Measurements from ENCODE around the gene ABHD16B. TPM values are rescaled to one million over a fixed set of nuclear protein-coding genes. Genes with fewer than 3 reads are reported as not detected.

ABHD16B gene
- total RNA-seq, 4 donors from 2014 or later: not detected

DNA sequence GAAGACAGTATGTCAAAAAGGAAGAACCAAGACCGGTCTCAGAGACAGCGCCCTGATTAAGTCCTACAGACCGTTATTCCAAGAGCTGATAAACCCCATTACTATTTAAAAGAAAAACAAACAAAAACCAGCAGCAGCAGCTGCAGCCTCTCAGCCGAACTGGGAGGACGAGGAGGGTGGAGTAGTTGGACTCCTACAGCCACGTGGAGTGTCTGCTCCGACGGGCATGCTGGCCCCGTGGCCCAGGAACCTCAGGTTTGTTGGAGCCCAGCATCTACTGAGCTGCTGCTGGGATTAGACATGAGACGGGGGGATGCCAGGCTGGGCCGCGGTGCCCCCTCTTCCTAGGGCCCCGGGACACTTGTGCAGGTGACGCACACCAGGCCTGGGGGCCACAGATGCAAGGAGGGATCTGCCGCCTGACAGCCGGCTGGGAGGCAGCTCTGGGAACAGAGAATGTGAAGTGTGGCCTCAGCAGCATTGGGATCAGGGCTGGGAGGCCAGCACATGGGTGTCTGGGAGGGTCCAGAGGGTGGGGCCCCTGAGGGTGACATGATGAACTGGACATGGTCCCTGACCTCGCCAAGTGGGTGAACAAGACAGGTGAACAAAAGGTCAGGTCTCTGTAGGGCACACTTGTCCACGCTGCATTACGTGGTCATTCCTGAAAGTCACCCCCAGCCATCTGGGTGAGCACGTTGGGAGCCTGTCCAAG lies 27.4 kb upstream of the ABHD16B start:
- Histone ChIP-seq H3K4me1 (peaks cover 3 to 19% of the 10 kb centered on the region in 2 donors), H3K36me3 (no peaks in the 10 kb centered on the region), H3K9me3 (no peaks in the 10 kb centered on the region), H3K27ac (peak overlapping the region in 2 of 4 donors; percentile 52 to 67), H3K4me3 (no peak overlapping the region), H3K27me3 (peaks cover 0 to 6% (median 0%) of the 10 kb centered on the region in 3 donors)
- TF ChIP-seq POLR2A (IDR thresholded peaks at IDR 0.05): no peak
- TF ChIP-seq, protein P1, sequence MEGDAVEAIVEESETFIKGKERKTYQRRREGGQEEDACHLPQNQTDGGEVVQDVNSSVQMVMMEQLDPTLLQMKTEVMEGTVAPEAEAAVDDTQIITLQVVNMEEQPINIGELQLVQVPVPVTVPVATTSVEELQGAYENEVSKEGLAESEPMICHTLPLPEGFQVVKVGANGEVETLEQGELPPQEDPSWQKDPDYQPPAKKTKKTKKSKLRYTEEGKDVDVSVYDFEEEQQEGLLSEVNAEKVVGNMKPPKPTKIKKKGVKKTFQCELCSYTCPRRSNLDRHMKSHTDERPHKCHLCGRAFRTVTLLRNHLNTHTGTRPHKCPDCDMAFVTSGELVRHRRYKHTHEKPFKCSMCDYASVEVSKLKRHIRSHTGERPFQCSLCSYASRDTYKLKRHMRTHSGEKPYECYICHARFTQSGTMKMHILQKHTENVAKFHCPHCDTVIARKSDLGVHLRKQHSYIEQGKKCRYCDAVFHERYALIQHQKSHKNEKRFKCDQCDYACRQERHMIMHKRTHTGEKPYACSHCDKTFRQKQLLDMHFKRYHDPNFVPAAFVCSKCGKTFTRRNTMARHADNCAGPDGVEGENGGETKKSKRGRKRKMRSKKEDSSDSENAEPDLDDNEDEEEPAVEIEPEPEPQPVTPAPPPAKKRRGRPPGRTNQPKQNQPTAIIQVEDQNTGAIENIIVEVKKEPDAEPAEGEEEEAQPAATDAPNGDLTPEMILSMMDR (IDR thresholded peaks at IDR 0.05 in 4 of 5, conservative IDR thresholded peaks at IDR 0.05 in 1 of 5): no peak
- intact Hi-C loops (cut with DNase I; ENCODE audit: low total_unique reads) (no loop called here), in situ Hi-C loops (cut with MboI; ENCODE audit: low sequenced_read_pairs in 4 of 4) (no loop called here)
- ATAC-seq (no peak), DNase-seq (no peak)

DNA sequence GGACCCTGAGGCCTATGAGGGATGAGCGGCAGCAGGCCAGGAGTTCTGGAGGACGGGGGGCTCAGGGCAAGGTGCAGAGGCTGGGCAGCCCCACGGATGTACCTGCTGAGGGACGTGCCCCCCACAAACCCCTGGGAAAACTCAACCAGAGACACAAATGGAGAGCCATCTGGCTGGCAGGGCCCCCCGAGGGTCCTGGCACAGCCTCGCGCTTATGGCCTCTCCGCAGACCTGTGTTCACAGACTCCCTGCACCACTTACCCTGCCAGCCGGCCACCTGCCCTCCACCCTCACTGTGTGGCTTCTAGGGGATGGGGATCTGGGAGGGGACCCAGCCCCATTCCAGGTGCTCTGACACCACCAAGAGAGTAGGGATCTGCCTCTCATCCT lies 26.8 kb upstream of the ABHD16B start:
- H3K4me1 ChIP-seq: peaks cover 3 to 18% of the 10 kb centered on the region in 2 donors
- ATAC-seq (no peak), DNase-seq (no peak)
- H3K36me3 ChIP-seq: no peaks in the 10 kb centered on the region
- TF ChIP-seq, protein P1 (IDR thresholded peaks at IDR 0.05 in 4 of 5, conservative IDR thresholded peaks at IDR 0.05 in 1 of 5): no peak
- TF ChIP-seq POLR2A (IDR thresholded peaks at IDR 0.05): no peak
- no peaks in the 10 kb centered on the region for H3K9me3 ChIP-seq
- intact Hi-C loops (cut with DNase I; ENCODE audit: low total_unique reads): no loop called here
- peak overlapping the region; percentile 4 to 67 (median 50) for H3K27ac ChIP-seq
- no peak overlapping the region for H3K4me3 ChIP-seq
- in situ Hi-C loops (cut with MboI; ENCODE audit: low sequenced_read_pairs in 4 of 4): no loop called here
- peaks cover 0 to 6% (median 0%) of the 10 kb centered on the region in 3 donors for H3K27me3 ChIP-seq

GRCh38 chr20:63835021-63835858 lies 26.1 kb upstream of the ABHD16B start:
- DNase-seq (peak; percentile 77 to 86), ATAC-seq (peak; percentile 64 to 67)
- in situ Hi-C loops (cut with MboI; ENCODE audit: low sequenced_read_pairs in 4 of 4): no loop called here
- intact Hi-C loops (cut with DNase I; ENCODE audit: low total_unique reads): no loop called here
- Histone ChIP-seq H3K36me3 (no peaks in the 10 kb centered on the region), H3K9me3 (no peaks in the 10 kb centered on the region), H3K27me3 (no peaks in the 10 kb centered on the region), H3K4me1 (peaks cover 3 to 14% of the 10 kb centered on the region in 2 donors), H3K4me3 (no peak overlapping the region), H3K27ac (peak overlapping the region; percentile 4 to 67 (median 54))
- TF ChIP-seq POLR2A (IDR thresholded peaks at IDR 0.05): no peak
- TF ChIP-seq, protein P1 (IDR thresholded peaks at IDR 0.05 in 4 of 5, conservative IDR thresholded peaks at IDR 0.05 in 1 of 5): no peak

- Histone ChIP-seq H3K9me3 (no peaks in the 10 kb centered on the region), H3K27me3 (no peaks in the 10 kb centered on the region), H3K27ac (no peak overlapping the region), H3K36me3 (no peaks in the 10 kb centered on the region), H3K4me3 (no peak overlapping the region), H3K4me1 (peaks cover 3 to 14% of the 10 kb centered on the region in 2 donors)
- in situ Hi-C loops (cut with MboI; ENCODE audit: low sequenced_read_pairs in 4 of 4): no loop called here
- intact Hi-C loops (cut with DNase I; ENCODE audit: low total_unique reads): no loop called here
- TF ChIP-seq, protein P1 (IDR thresholded peaks at IDR 0.05 in 4 of 5, conservative IDR thresholded peaks at IDR 0.05 in 1 of 5): no peak
- no peak for ATAC-seq
- DNase-seq: no peak
These were observed 24.6 kb upstream of the ABHD16B start for GRCh38 chr20:63836458-63837344.
